ENCODE measurements around the gene OR2L8. TPM values are rescaled to one million over a fixed set of nuclear protein-coding genes. Genes with fewer than 3 reads are reported as not detected.

Gene OR2L8
- total and polyA plus RNA-seq, 2 experiments from 2014 or later: not detected

DNA sequence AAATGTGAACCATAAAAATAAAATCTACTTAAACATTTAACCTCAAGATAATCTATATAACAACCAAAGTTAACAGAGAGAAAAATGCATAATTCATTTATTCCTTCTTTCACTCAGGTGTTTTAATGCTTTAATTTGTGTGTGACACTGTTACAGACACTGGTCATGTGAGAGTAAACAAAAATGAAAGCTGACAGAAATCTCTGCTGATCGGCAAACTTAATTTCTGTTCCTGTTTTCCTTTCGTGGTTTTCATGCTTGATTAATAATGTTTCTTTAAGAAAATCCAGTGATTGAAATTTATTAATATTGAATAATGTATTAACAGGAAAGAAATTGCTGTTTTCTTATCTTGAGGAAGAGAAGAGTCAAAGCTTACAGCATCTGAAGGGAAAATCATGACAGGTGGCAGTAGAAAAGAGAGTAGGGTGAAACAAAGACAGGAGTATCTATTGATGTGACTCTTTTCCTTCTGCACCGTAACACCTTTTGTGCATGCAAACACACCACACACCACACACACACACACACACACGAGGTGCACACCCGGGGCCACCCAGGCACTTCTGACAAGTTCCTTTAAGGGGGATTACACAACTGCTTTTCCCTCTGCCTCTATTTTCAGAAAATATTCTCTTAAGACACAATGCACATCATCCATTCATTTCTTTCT, 18.0 kb downstream of the OR2L8 start:
- DNase-seq (ENCODE audit: low read depth in 1 of 2, low spot score in 1 of 2): no peak
- TF ChIP-seq, protein P1, sequence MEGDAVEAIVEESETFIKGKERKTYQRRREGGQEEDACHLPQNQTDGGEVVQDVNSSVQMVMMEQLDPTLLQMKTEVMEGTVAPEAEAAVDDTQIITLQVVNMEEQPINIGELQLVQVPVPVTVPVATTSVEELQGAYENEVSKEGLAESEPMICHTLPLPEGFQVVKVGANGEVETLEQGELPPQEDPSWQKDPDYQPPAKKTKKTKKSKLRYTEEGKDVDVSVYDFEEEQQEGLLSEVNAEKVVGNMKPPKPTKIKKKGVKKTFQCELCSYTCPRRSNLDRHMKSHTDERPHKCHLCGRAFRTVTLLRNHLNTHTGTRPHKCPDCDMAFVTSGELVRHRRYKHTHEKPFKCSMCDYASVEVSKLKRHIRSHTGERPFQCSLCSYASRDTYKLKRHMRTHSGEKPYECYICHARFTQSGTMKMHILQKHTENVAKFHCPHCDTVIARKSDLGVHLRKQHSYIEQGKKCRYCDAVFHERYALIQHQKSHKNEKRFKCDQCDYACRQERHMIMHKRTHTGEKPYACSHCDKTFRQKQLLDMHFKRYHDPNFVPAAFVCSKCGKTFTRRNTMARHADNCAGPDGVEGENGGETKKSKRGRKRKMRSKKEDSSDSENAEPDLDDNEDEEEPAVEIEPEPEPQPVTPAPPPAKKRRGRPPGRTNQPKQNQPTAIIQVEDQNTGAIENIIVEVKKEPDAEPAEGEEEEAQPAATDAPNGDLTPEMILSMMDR (IDR thresholded peaks at IDR 0.05; ENCODE audit: low read depth, low read length): no peak
- Histone ChIP-seq H3K27ac (no peak overlapping the region), H3K36me3 (no peaks in the 10 kb centered on the region), H3K9me3 (ENCODE audit: low read depth) (peaks cover 8% of the 10 kb centered on the region), H3K27me3 (no peaks in the 10 kb centered on the region), H3K4me1 (ENCODE audit: low read depth) (no peaks in the 10 kb centered on the region), H3K4me3 (no peak overlapping the region)

DNA sequence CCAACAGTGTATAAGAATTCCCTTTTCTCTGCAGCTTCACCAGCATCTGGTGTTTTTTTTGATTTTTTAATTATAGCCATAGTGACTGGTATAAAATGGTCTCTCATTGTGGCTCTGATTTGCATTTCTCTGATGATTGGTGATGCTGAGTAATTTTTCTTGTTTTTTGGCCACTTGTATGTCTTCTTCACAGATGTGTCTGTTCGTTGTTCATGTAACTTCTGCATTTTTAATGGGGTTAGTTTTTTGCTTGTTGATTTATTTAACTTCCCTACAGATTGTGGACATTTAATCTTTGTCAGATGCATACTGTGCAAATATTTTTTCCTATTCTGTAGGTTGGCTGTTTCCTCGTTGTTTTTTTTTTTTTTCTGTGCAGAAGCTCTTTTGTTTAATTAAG, 44.3 kb downstream of the OR2L8 start:
- Histone ChIP-seq H3K36me3 (no peaks in the 10 kb centered on the region), H3K4me3 (no peak overlapping the region)

DNA sequence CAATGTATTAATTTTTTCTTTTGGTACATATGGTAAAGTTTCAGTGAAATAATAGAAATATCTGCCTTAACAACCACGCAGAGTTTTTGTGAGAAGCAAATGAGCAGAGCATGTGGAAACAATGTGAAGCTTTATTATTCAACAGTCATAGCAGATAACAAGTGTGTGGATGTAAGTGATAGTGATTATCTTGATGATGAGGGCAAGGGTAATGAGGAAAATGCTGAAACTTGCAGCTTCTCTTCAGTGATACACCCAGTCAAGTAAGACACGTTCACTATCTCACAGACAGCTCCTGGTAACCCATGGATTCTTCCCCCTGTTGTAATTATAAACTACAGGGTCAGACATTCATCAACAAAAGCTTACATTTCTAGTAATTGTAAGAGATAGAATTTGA, 50.2 kb downstream of the OR2L8 start:
- H3K9me3 ChIP-seq (ENCODE audit: low read depth): peaks cover 7% of the 10 kb centered on the region
- TF ChIP-seq, protein P1 (IDR thresholded peaks at IDR 0.05; ENCODE audit: low read depth, low read length): no peak
- no peak overlapping the region for H3K4me3 ChIP-seq
- no peaks in the 10 kb centered on the region for H3K27me3 ChIP-seq
- H3K36me3 ChIP-seq: no peaks in the 10 kb centered on the region
- no peak for DNase-seq (ENCODE audit: low read depth in 1 of 2, low spot score in 1 of 2)
- no peak overlapping the region for H3K27ac ChIP-seq
- no peaks in the 10 kb centered on the region for H3K4me1 ChIP-seq (ENCODE audit: low read depth)

More for the DNA sequence above, 44.3 kb downstream of the OR2L8 start:
- no peak overlapping the region for H3K27ac ChIP-seq
- no peaks in the 10 kb centered on the region for H3K4me1 ChIP-seq (ENCODE audit: low read depth)
- H3K9me3 ChIP-seq (ENCODE audit: low read depth): no peaks in the 10 kb centered on the region
- H3K27me3 ChIP-seq: no peaks in the 10 kb centered on the region
- no peak for DNase-seq (ENCODE audit: low read depth in 1 of 2, low spot score in 1 of 2)
- TF ChIP-seq, protein P1 (IDR thresholded peaks at IDR 0.05; ENCODE audit: low read depth, low read length): no peak

Other genes with a start within 250 kb of the OR2L8 start
- gene OR6F1, start 232.2 kb upstream of the OR2L8 start, total RNA-seq: not detected in 2 replicates
- not detected in 2 replicates for gene OR6F1, start 232.2 kb upstream of the OR2L8 start, polyA plus RNA-seq
- gene OR14K1, start 210.2 kb upstream of the OR2L8 start, total RNA-seq: not detected in 2 replicates
- gene OR14K1, start 210.2 kb upstream of the OR2L8 start, polyA plus RNA-seq: not detected in 2 replicates
- gene OR14A2, start 200.7 kb upstream of the OR2L8 start, total RNA-seq: not detected in 2 replicates
- not detected in 2 replicates for gene OR14A2, start 200.7 kb upstream of the OR2L8 start, polyA plus RNA-seq
- gene OR1C1, start 188.3 kb upstream of the OR2L8 start, total RNA-seq: not detected in 2 replicates
- gene OR1C1, start 188.3 kb upstream of the OR2L8 start, polyA plus RNA-seq: not detected in 2 replicates
- gene OR14A16, start 124.7 kb upstream of the OR2L8 start, total RNA-seq: not detected in 2 replicates
- not detected in 2 replicates for gene OR14A16, start 124.7 kb upstream of the OR2L8 start, polyA plus RNA-seq
- gene OR11L1, start 107.0 kb upstream of the OR2L8 start, total RNA-seq: not detected in 2 replicates
- gene OR11L1, start 107.0 kb upstream of the OR2L8 start, polyA plus RNA-seq: not detected in 2 replicates
- gene TRIM58, start 91.7 kb upstream of the OR2L8 start, total RNA-seq: 2.4 and 2.7 TPM in 2 replicates
- gene TRIM58, start 91.7 kb upstream of the OR2L8 start, polyA plus RNA-seq: 2.2 and 2.6 TPM in 2 replicates
- 0.70 and 0.86 TPM in 2 replicates for gene OR2W3, start 53.3 kb upstream of the OR2L8 start, total RNA-seq
- 1.9 TPM in 2 replicates for gene OR2W3, start 53.3 kb upstream of the OR2L8 start, polyA plus RNA-seq
- not detected in 2 replicates for gene OR2T8, start 28.6 kb upstream of the OR2L8 start, total RNA-seq
- 0.22 TPM in 1 of 2 replicates, not detected in the other for gene OR2T8, start 28.6 kb upstream of the OR2L8 start, polyA plus RNA-seq
- gene OR2AJ1, start 24.0 kb upstream of the OR2L8 start, total RNA-seq: 0.21 TPM in 1 of 2 replicates, not detected in the other
- gene OR2AJ1, start 24.0 kb upstream of the OR2L8 start, polyA plus RNA-seq: not detected in 2 replicates
- gene OR2AK2, start 16.4 kb downstream of the OR2L8 start, total RNA-seq: not detected in 2 replicates
- not detected in 2 replicates for gene OR2AK2, start 16.4 kb downstream of the OR2L8 start, polyA plus RNA-seq
- gene OR2L5, start 64.8 kb downstream of the OR2L8 start, total RNA-seq: 0.18 TPM in 1 of 2 replicates, not detected in the other
- gene OR2L5, start 64.8 kb downstream of the OR2L8 start, polyA plus RNA-seq: not detected in 2 replicates
- gene OR2L2, start 81.2 kb downstream of the OR2L8 start, total RNA-seq: not detected in 2 replicates
- gene OR2L2, start 81.2 kb downstream of the OR2L8 start, polyA plus RNA-seq: 0.57 TPM in 1 of 2 replicates, not detected in the other
- 0.07 TPM in 1 of 2 replicates, not detected in the other for gene OR2L3, start 98.0 kb downstream of the OR2L8 start, total RNA-seq
- gene OR2L3, start 98.0 kb downstream of the OR2L8 start, polyA plus RNA-seq: not detected in 2 replicates
- gene OR2L13, start 146.3 kb downstream of the OR2L8 start, total RNA-seq: not detected in 2 replicates
- 0.88 TPM in 1 of 2 replicates, not detected in the other for gene OR2L13, start 146.3 kb downstream of the OR2L8 start, polyA plus RNA-seq
- gene OR2M5, start 196.3 kb downstream of the OR2L8 start, total RNA-seq: not detected in 2 replicates
- not detected in 2 replicates for gene OR2M5, start 196.3 kb downstream of the OR2L8 start, polyA plus RNA-seq
- gene OR2M2, start 226.0 kb downstream of the OR2L8 start, total RNA-seq: not detected in 2 replicates
- gene OR2M2, start 226.0 kb downstream of the OR2L8 start, polyA plus RNA-seq: not detected in 2 replicates
- not detected in 2 replicates for gene OR2M3, start 248.4 kb downstream of the OR2L8 start, total RNA-seq
- not detected in 2 replicates for gene OR2M3, start 248.4 kb downstream of the OR2L8 start, polyA plus RNA-seq